ENCODE data around the gene CGRRF1.

- TF ChIP-seq CTCF (IDR thresholded peaks at IDR 0.05; ENCODE audit: low read length), result no peak
- TF ChIP-seq EZH2 (IDR thresholded peaks at IDR 0.05; ENCODE audit: borderline replicate concordance, low read length), result no peak
These were observed 34.4 kb upstream of the CGRRF1 start for GRCh38 chr14:54475187-54475899.

Measured in OCI-LY1 (cell line).